ENCODE data around the gene CCDC91. TPM values are rescaled to one million over a fixed set of nuclear protein-coding genes. Genes with fewer than 3 reads are reported as not detected.

CCDC91 gene
- total and polyA plus RNA-seq, 9 of the 15 experiments (the other 6 are each of a cell fraction or from before 2014, with no cell fraction given) = 10.1 to 31.1 (median 26.3) TPM

DNA sequence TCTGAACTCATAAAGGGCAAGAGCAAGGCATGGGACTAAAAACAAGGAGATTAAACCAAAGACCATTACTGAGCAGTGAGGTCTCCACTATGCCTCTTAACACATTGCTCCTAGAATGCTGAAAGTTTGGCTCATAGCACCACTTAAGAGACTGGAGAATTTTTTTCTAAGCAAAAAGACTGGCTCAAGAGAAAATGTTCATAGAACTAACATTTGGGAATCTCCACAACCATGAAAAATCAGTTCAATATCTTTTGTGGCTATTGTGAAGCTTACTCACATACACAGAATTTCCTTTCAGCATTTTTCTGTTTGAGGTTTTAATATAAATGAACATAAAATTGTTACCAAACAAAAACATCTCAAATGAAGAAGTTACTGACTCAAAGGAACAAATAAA is 255.8 kb downstream of the CCDC91 start:
- H3K9me3 ChIP-seq (replicated peaks; ENCODE audit: control insufficient read depth, insufficient read depth, low read depth, low read length) = no peaks in the 10 kb centered on the region
- POLR2A ChIA-PET = no interaction called here
- intact Hi-C loops (cut with micrococcal nuclease) (no loop called here), in situ Hi-C loops (cut with MboI) (no loop called here)
- no peaks in the 10 kb centered on the region for H3K36me3 ChIP-seq (ENCODE audit: control insufficient read depth, insufficient read depth, low read length)
- DNase-seq (ENCODE audit: extremely low read depth in 1 of 4, low spot score in 3 of 4) (no peak), ATAC-seq (no peak), FAIRE-seq (no peak)
- H3K9me1 ChIP-seq (ENCODE audit: control insufficient read depth, insufficient read depth, low read length) = no peaks in the 10 kb centered on the region
- H3K79me2 ChIP-seq (ENCODE audit: control insufficient read depth, insufficient read depth, low read length) = no peaks in the 10 kb centered on the region
- no TSS peak for BruUV-seq (replicated peaks)
- no peaks in the 10 kb centered on the region for H3K4me1 ChIP-seq (replicated peaks in 1 of 2; ENCODE audit: control insufficient read depth in 2 of 2, insufficient read depth in 2 of 2, low read length in 2 of 2)
- no peak overlapping the region for H3K9ac ChIP-seq (ENCODE audit: insufficient read depth in 1 of 2, low read depth in 2 of 2, low read length in 2 of 2)
- no peak overlapping the region for H3K4me2 ChIP-seq (ENCODE audit: insufficient read depth, low read length)
- no peak overlapping the region for H3K4me3 ChIP-seq
- H3K27ac ChIP-seq (ENCODE audit: extremely low read depth, low read depth, low read length) = no peak overlapping the region
- CTCF ChIA-PET (ENCODE audit: low intra/inter-chr PET ratio) = no interaction called here
- H4K20me1 ChIP-seq (replicated peaks; ENCODE audit: control insufficient read depth, insufficient read depth, low read length) = no peaks in the 10 kb centered on the region
- no peaks in the 10 kb centered on the region for H3K27me3 ChIP-seq (ENCODE audit: control insufficient read depth in 2 of 2, insufficient read depth in 2 of 2, low read length in 2 of 2)
- no peak overlapping the region for H2AFZ ChIP-seq (ENCODE audit: low read depth, low read length)
- TF ChIP-seq RBFOX2 (IDR thresholded peaks at IDR 0.05; ENCODE audit: low read depth, low read length) (no peak), SMAD1 (IDR thresholded peaks at IDR 0.05; ENCODE audit: low read depth, low read length, partially characterized antibody) (no peak), BDP1 (IDR thresholded peaks at IDR 0.05; ENCODE audit: insufficient read depth, insufficient read length) (no peak), YY1 (IDR thresholded peaks at IDR 0.05; ENCODE audit: borderline replicate concordance in 1 of 3, control insufficient read depth in 1 of 3, extremely low read depth in 1 of 3, insufficient read depth in 3 of 3, insufficient read length in 1 of 3, insufficient replicate concordance in 2 of 3, low read depth in 1 of 3, low read length in 2 of 3) (no peak), RFX7 (CRISPR knock-in tag; IDR thresholded peaks at IDR 0.05) (no peak), XRCC4 (IDR thresholded peaks at IDR 0.05; ENCODE audit: extremely low read depth, insufficient read depth, insufficient read length) (no peak), ESRRB (CRISPR knock-in tag; IDR thresholded peaks at IDR 0.05; ENCODE audit: borderline replicate concordance) (no peak), ZFX (CRISPR knock-in tag; IDR thresholded peaks at IDR 0.05) (no peak), RNF2 (IDR thresholded peaks at IDR 0.05) (no peak), MBD1 (CRISPR knock-in tag; IDR thresholded peaks at IDR 0.05) (no peak)
